Measurements from ENCODE around the gene ACIN1.

Gene ACIN1

DNA sequence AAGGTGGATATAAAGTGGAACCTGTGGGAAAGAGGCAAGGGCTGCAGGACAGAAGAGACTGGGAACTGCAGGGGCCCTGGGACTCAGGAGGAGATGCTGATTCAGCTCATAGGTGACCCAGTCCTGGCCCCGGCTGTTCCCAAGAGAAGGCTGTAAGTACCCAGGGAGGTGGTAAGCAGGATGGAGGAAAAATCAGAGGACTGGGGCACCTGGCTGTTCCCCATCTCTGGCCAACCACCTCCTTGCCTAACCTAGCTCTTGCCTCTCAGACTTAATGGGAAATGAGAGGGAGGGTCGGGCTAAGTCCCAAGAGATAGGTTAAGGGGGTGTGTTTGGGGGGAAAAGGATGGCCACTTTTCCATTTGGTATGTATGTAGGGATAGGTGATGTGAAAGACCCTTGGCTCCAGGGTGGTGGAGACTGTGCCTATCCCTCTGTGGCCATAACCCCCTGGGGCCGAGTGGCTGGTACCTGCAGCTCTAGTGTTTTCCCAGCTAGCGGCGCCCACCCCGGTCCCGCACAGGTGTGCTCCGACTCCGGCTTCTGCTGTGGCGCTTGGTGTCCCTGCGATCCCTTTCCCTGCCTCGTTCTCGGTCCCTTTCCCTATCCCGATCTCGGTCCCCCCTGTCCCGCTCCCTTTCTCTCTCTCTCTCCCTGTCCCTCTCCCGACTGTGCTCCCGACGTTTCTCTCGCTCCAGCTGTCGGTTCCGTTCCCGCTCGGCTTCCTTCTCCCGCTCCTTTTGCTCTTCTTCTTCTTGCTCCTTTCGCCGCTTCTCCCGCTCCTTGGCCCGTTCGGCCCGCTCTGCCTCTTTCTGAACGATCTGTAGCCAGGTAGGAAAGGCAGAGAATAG is 36.1 kb downstream of the ACIN1 start:
- no peak for DNase-seq (ENCODE audit: low read depth in 4 of 4, low spot score in 1 of 4)

DNA sequence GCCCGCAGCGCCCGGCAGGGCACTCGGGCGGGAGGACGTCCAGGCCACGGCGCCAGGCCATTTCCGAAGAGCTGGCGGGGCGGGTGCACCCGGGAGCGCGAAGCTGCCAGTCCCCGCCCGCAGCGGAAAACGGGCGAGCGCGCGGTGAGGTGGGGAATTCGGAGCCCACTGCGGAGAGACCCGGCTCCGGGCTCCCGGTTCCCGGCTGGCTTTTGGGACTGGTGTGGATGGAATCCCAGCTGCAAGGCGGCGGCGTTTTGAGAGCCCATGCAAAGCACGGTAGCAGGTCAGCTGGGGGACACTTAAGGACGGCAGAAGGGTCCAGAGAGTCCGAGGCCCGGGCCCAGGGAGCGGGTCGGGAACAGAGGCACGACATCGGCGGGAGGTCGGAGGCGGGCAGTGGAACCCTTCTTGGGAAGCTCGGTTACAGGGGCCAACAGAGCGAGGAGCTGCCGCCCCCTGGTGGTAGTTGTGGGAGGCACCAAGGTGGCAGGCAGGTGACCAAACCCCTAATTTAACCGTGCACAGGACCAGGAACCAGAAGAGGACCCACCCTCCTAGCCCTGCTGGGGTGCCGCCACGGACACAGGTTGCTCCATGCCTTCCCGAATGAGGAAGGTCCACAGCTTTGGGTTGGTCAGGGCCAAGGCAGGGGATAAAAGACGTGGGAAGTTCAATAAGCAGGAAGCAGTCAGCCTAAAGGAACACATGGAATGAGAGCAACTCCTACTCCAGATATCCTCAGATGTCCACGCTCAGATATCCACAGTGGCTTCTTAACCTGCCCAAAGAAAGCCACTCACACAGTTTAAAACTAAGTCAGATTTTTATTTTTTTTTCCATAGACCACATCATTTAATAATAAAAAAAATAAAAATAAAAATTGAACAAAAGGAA is 36.9 kb downstream of the ACIN1 start:
- DNase-seq (ENCODE audit: low read depth in 4 of 4, low spot score in 1 of 4), result peak; percentile 76 to 82 (median 78)

DNA sequence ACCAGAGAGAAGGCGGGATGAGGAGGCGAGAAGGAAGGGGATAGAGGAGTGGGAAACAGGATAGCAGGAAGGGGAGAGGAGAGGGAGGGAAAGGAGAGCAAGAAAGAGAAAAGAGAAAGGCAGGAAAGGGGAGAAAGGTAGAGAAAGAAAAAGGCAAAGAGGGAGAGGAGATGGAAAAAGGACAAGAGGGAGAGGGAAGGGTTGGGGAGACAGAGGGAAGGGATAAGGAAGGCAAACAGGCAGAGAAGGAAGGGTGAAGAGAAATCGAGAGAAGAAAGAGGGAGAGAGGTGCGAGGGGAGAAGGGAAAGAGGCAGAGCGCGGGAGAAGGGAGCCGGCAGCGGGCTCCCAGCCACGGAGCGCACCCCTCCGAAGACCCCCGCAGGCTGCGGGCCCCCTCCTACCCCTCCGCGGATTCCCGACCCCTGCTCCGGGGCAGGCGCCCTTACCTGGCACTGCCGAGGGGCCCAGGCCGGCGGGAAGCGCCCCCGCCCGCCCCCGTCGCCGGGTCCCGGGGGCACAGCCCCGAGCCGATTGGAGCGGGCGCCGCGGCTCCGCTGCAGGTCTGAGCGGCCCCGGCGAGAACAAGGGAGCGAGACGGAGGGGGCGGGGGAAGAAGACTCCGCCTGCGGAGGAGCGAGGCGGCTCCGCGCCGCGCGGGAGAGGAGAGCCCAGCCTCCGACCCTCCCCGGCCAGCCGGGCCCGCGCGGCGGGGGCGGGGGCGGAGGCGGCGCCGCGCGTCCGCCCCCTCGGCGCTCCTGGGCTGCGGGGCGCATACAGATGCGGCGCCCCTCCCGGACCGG is 37.8 kb downstream of the ACIN1 start, which contains the start of gene CDH24:
CDH24 (minus strand) TSS at position 565 of the 801 bp plus-strand sequence. CDS start 1,787 bp downstream, outside the sequence.
- peak in 1 of 4 experiments; percentile 59 for DNase-seq (ENCODE audit: low read depth in 4 of 4, low spot score in 1 of 4)

DNA sequence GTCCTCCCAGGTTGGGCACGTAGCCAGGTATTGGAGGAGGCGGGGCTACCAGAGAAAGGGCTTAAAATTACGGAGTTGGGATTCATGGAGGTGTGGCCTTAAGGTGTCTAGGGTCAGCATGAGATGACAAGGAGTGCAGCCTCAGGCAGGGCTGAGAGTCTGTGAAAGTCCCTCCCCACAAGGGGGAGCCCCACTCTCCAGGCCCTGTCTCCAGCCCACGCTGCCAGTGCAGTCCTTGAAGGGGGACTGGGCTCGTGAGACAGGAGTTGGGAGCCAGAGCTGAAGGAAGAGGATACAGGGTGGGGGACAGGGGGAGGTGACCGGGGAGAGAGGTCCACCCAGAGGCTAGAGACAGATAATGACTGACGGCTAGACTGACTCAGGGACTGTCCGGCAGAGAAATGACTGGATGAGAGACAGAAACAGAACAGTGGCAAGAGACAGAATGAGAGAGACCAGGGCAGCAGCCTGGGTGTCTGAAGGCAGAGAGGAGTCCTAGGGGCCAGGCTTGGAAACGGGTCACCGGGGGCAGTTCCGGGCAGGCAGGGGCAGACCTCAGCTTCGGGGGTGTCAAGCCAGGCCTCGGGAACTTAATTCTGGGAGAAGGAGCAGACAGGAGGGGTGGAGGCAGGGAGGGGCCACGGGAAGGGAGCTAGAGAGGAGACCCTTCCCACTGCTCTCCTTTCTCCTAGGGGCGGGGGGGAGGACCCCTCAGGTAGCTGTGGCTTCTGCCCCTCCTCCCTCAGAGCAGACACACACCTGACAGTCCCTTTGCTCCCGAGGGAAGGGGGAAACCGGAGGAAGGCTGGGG is 38.6 kb downstream of the ACIN1 start:
- peak in 2 of 4 experiments; percentile 26 to 54 for DNase-seq (ENCODE audit: low read depth in 4 of 4, low spot score in 1 of 4)

DNA sequence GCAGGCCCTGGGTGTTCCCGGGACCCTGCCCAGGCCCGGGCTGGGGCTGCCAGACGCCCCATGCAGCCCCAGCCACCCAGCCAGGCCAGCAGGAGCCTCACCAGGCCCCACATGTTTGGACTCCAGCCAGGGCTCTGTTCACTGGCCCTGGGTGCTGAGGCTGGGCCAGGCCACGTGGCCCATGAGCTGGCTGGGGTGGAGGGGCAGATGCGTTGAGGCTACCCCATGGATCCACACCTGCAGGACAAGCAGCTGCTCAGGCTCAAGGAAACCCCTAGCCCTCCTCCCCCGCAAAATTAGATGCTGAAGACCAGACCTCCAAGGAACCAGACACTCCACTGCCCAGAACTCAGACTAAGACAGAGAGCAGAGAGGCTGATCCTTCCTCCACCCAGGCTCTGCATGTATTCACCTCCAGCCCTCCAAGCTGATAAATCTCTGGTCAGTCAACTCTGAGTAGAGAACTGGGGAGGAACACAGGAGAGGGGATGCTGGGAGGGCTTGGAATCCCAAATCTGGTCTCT is 39.3 kb downstream of the ACIN1 start:
- no peak for DNase-seq (ENCODE audit: low read depth in 4 of 4, low spot score in 1 of 4)

DNA sequence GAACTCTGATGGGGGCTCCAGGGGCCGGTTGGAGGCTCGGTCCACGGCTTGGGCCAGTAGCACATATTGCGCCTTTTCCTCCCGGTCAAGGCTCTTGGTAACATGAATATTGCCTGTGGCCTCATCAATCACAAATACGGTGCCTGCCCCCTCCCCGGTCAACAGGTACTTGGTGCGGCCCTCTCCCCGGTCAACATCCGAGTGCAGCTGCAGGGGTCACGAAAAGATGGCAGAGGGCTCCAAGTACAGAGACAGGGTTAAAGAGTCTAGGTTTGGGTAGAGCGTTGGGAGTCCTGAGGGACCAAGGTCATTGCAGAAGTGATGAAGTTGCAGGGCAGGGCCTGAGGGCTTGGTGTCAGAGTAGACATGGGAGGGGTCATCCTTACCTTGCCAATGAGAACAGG is 39.8 kb downstream of the ACIN1 start:
- DNase-seq (ENCODE audit: low read depth in 4 of 4, low spot score in 1 of 4), result no peak

DNA sequence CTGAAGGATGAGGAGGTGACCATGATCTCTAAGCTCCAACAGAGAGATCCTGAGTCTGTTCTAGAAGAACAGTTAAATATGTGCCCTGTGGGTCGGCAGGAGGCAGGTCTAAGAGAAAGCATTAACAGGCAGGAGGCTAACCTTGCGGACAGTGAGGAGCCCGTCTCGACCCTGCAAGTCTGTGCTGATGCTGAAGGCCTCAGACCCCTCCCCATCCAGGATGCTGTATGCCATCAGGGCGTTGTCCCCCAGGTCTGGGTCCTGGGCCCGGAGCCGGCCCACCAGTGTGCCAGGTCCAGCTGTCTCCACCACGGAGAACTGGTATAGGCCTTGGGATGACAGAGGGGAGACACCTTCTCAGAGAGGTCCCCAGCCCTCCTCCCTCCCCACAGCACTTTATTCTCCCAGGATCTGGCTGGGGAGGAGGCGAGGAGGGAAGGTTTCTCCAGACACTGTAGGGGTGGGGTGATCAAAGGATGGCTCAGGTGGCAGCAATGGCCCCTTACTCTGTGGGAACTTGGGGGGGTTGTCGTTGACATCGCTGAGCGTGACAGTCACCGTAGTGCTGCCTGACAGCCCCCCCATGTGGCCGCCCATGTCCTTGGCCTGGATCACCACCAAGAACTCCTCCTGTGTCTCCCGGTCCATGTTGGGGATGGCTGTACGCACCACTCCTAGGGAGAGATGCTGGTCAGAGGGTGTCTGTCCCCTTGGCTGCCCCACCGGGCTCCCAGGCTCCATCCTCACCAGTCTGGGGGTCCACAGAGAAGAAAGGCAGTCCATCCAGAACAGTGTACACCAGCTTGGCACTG is 40.7 kb downstream of the ACIN1 start:
- DNase-seq (ENCODE audit: low read depth in 4 of 4, low spot score in 1 of 4), result peak in 1 of 4 experiments; percentile 21

DNA sequence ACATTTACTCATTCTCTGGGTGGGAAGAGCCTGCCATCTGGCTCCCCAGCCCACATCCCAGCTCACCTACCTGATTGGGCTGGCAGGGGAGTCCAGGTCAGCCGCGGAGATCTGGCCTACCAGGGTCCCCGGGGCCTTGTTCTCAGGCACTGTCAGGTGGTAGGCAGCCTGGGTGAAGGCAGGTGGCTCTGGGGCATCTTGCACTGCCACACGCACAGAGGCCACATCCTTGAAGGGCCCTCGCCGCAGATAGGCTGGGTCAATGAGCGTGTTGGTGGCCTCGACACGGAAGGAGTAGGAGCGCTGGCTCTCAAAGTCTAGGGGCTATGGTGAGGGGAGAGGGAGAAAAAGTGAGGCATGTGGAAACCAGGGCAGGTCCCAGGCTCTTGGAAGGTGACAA is 41.5 kb downstream of the ACIN1 start:
- DNase-seq (ENCODE audit: low read depth in 4 of 4, low spot score in 1 of 4), result no peak

DNA sequence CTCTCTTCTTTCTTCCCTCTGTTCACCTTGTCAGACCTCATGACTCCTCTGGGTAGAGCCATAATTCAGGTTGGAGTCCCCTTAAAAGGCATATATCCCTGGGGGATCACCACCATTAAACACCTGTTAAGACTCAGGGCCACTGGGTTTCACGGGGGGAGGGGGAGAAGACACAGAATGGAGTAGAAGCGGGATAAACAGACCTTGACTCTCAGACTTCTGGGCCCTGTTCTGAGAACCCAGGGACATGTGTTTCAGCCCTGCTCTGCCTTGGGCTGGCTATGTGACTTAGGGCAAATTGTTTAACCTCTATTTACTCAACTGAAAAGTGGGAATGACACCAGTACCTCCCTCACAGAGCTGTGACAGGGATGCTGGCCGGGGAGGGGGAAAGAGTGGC is 42.3 kb downstream of the ACIN1 start:
- DNase-seq (ENCODE audit: low read depth in 4 of 4, low spot score in 1 of 4), result no peak

DNA sequence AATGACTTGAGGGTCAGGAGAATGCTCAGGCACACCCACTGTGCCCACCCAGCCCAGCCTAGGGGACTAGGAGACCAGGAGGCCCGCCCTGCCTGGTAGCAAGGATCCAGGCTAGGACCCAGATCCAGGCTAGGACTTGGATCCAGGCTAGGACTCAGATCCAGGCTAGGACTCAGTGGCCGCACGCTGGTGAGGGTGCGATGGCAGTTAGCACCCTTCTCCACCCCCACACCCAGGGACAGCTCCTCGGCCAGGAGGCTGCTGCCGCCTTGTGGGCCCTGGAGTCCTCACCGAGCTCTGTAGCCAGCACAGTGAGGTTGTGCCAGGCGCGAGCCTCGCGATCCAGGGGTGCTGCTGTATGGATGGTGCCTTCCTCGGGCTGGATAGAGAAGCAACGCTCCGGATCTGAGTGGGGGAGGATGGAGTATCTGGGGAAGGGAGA is 42.7 kb downstream of the ACIN1 start:
- DNase-seq (ENCODE audit: low read depth in 4 of 4, low spot score in 1 of 4), result no peak

DNA sequence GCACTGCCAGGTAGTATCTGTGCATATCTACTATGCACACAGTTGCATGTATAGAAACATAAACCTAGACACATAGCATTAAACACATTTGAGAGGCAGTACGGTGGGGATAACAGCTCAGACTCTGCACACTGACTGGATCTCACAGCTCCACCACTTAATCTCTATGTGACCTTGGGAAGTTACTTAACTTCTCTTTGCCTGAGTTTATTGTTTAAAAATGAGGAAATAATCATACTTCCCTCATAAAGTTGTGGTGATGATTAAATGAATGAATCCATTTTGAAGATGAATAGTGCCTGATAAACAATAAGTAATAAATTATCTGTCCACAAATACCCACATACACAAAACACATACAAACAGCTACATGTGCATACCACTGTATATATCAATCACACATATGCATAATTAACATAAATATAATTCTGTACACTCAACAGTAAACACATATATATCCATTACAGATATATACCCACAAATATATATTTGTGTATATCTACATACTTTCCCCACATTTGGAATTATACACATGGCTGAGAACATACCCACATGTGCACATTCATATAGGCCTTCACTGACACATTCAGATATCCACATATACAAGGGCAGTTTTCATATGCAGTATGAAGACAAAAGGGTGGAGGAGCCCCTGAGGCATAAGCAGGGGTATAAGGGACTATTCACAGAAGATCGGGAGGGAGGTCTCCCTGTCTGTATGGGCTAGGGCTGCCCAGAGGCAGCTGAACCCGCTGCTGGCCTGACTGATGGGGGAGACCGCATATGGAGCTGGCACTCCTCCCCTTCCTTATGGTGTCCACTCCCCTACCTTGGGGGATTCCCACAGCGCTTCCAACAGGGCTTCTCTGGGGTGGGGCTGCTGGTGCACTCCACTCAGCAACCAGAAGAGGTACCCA is 43.5 kb downstream of the ACIN1 start:
- DNase-seq (ENCODE audit: low read depth in 4 of 4, low spot score in 1 of 4), result no peak

DNA sequence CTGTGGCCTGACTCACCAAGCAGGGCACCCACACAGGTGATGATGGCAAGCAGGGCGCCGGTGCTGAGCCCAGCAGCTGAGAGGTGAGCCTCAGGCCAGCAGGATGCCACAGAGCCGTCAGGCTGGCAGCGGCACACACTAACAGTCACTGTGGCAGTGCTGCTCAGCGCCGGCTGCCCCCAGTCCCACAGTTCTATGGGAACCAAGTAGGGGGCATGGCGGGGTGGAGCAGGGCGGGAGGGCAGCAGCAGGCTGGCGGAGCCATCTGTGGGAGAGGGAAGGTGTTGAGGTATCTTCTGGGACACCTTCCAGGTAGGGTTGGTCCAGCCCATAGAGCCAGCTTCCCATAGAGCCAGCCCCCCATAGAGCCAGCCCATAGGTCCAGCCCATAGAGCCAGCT is 45.9 kb downstream of the ACIN1 start:
- no peak for DNase-seq (ENCODE audit: low read depth in 4 of 4, low spot score in 1 of 4)

DNA sequence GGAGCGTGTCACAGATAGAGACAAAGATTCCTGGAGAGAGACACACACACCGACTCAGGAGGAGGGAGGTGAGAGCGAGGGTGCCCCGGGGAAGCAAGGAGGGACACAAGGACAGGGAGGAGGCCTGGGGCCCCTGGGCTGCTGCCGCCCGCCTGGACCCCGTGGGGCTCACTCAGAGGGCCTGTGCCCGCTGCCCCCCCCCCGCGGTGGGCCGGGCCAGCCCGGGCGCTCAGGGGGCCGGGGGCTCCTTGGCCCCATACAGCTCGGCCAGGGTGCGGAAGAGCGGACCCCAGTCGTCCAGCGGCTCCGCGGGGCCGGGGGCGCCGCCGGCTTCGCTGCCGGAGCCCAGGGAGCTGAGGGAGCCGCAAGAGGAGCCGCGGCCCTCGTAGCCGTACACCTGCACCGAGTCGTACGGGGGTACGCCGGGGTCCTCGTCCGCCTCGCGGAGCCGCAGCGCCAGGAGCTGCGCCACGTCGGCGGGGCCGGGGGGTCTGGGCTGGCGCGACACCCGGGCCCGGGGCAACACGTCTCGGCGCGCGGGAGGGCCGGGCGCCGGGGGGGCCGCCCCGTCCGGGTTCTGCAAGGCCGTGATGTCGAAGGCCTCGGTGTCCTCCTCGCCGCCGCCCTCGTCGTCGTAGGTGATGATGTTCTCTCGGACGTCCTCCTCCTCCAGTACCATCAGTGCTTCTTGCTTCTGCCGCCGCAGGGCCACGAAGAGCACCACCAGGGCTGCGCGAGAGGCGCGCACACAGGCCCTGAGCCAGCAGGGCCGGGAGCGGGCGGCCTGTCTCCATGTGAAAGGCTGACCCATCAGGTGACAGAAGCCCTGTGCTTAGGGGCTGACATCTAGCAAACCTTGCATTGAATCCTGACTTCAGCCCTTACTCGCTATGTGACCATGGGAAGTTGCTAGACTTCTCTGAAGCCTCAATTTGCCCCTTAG is 46.9 kb downstream of the ACIN1 start:
- DNase-seq (ENCODE audit: low read depth in 4 of 4, low spot score in 1 of 4), result no peak

DNA sequence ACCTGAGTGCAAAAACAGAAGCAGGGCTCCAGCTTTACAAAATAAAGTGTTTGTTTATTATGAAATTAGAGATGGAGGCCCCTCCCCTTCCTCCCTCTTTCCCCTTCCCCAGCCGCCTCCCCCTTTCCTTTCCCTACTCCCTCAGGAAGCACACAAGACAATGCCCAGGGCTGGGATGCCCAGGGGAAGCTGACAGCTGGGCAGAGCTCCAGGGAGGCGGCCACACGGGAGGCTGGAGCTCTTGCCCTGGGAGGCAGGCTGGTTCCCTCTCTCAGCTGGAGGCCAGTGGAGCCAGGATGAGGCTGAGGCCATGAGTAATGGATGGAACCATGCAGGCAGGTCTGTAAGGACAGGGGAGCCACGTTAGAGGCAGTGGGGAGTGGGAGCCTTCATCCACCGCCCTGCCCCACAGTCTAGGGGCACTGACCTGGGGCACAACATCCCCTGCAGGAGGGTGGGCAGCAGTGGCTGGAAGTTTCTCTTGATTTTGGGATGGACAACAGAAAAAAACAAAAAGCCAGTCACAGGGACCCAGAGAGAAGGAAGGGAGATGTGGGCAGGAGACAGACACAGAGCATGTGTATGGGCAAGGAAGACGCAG is 47.8 kb downstream of the ACIN1 start:
- DNase-seq (ENCODE audit: low read depth in 4 of 4, low spot score in 1 of 4), result no peak

DNA sequence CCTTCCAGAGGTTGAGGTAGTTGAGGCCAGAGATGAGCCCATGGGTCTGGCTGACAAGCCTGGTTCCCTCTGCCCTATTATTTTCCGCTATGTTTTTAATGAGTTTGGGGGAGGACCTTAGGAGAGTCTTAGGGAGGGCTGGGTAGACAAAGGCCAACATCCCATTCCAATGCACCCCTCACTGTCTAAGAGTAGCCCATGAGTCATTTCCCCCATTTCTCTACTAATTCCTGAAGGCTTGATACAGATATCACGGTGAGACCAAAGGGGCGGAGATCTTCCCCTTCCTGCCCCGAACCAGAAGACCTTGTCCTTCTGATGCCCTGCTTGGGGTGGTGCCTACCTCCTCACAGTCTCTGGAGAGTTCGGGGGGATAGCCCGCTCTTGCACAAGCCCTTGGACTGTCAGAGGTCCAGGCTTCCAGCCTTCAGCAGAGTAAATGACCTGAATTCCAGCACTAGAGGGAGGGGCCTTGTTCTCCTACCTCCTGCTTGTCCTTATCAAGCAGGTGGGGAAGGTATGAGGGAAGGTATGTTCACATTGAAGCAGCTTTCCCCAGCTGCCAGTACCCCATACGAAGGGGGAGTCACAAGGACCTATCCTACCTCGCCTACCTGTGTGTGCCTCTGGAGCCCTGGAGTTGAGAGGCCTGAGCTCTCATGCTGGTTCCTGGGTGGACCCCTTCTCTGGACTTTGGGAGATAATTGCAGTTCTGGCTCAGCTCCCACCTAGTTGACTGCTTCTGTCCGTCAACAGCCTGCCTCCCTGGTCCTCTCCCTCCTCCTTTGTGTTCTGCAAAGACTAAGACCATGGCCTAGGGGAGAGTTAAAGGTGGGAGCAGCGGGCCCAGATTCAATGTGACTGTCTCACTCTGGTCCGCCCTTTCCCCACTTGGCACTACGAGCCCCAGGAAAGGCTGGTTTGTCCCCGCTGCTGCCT is 49.2 kb downstream of the ACIN1 start:
- no peak for DNase-seq (ENCODE audit: low read depth in 4 of 4, low spot score in 1 of 4)

Measured in stimulated activated CD4-positive, alpha-beta T cell treated with anti-CD3 and anti-CD28 coated beads, Interleukin-1b, Interleukin-23, amount 100 ng/mL, for 24 hours (primary cell).